CD4-positive, alpha-beta T cell treated with Interleukin-4 for 1 hour (primary cell): ENCODE results near the gene SPIRE1.

Experiments
- DNase-seq, 2 donors: peaks; one replicate each; pipeline ENCODE4 v3.0.0-alpha.2; 2020 to 2022

Gene SPIRE1

GRCh38 chr18:12408247-12408869, 249.5 kb downstream of the SPIRE1 start:
- DNase-seq = no peak

- DNase-seq = no peak
Measured at GRCh38 chr18:12406371-12407111, 251.4 kb downstream of the SPIRE1 start.

GRCh38 chr18:12405066-12405465, 252.8 kb downstream of the SPIRE1 start:
- no peak for DNase-seq

GRCh38 chr18:12403601-12404506, 254.1 kb downstream of the SPIRE1 start:
- DNase-seq = no peak

- no peak for DNase-seq
Measured at GRCh38 chr18:12401881-12402280, 256.0 kb downstream of the SPIRE1 start.

- no peak for DNase-seq
Measured at GRCh38 chr18:12399231-12399630, 258.7 kb downstream of the SPIRE1 start.

GRCh38 chr18:12398625-12399024, 259.3 kb downstream of the SPIRE1 start:
- DNase-seq = no peak

GRCh38 chr18:12397793-12398192, 260.1 kb downstream of the SPIRE1 start:
- DNase-seq = no peak

- no peak for DNase-seq
Measured at GRCh38 chr18:12397254-12397653, 260.7 kb downstream of the SPIRE1 start.
